HEK293T (cell line): ENCODE results near the gene TTLL11.
"Not testable (repeated sequence)": the region's sequence is repeated elsewhere in the genome, so short reads cannot be mapped to it uniquely, and the experiment has no call there.

Source experiments
- CTCF ChIA-PET: fragments of 350-600 bp; formaldehyde crosslinking; extraction: SDS; loops from one replicate; lab custom pipeline; 2021; ENCODE audit warnings: antibody characterized with exemption, inconsistent platforms; lab: Yijun Ruan, JAX
- POLR2A ChIA-PET: fragments of 350-600 bp; formaldehyde crosslinking; extraction: SDS; loops from one replicate; lab custom pipeline; 2020; ENCODE audit warnings: antibody characterized with exemption, inconsistent platforms; lab: Yijun Ruan, JAX
- DNase-seq: peaks from one replicate; pipeline ENCODE4 v3.0.0; 2012; ENCODE audit warnings: mixed read lengths; ENCODE audit errors: extremely low spot score
- ARNT ChIP-seq: fragments of 450-650 bp; IDR thresholded peaks from 2 replicates; pipeline ENCODE4 v1.6.1; 2017; ENCODE audit warnings: mild to moderate bottlenecking
- BHLHE40 ChIP-seq: fragments of 450-650 bp; IDR thresholded peaks from 2 replicates; pipeline ENCODE4 v1.6.1; 2016; ENCODE audit warnings: mild to moderate bottlenecking, moderate library complexity, borderline replicate concordance
- CTBP1 ChIP-seq: fragments of 450-650 bp; IDR thresholded peaks from 2 replicates; pipeline ENCODE4 v1.6.1; 2016; ENCODE audit warnings: borderline replicate concordance
- ELF4 ChIP-seq: fragments of 450-650 bp; IDR thresholded peaks from 2 replicates; pipeline ENCODE4 v1.6.1; 2017; ENCODE audit warnings: antibody characterized with exemption
- FOXA1 ChIP-seq: fragments of 450-650 bp; IDR thresholded peaks from 2 replicates; pipeline ENCODE4 v1.6.1; 2016; ENCODE audit warnings: mild to moderate bottlenecking
- FOXK2 ChIP-seq: fragments of 450-650 bp; IDR thresholded peaks from 2 replicates; pipeline ENCODE4 v1.6.1; 2016; ENCODE audit warnings: mild to moderate bottlenecking
- FOXM1 ChIP-seq: fragments of 450-650 bp; IDR thresholded peaks from 2 replicates; pipeline ENCODE4 v1.6.1; 2017; ENCODE audit warnings: mild to moderate bottlenecking, borderline replicate concordance
- HDGF ChIP-seq: fragments of 450-650 bp; IDR thresholded peaks from 2 replicates; pipeline ENCODE4 v1.6.1; 2017; ENCODE audit warnings: antibody characterized with exemption, borderline replicate concordance
- L3MBTL2 ChIP-seq: fragments of 450-650 bp; conservative IDR thresholded peaks from 2 replicates; pipeline ENCODE4 v1.6.1; 2016; ENCODE audit warnings: mild to moderate bottlenecking
- LEF1 ChIP-seq: fragments of 450-650 bp; IDR thresholded peaks from 2 replicates; pipeline ENCODE4 v1.6.1; 2017; ENCODE audit warnings: mild to moderate bottlenecking, borderline replicate concordance
- NFRKB ChIP-seq: fragments of 450-650 bp; IDR thresholded peaks from 2 replicates; pipeline ENCODE4 v1.6.1; 2016; ENCODE audit warnings: mild to moderate bottlenecking, moderate library complexity
- SP1 ChIP-seq: fragments of 450-650 bp; IDR thresholded peaks from 2 replicates; pipeline ENCODE4 v1.6.1; 2017
- SUZ12 ChIP-seq: fragments of 450-650 bp; IDR thresholded peaks from 2 replicates; pipeline ENCODE4 v1.6.1; 2016; ENCODE audit warnings: mild to moderate bottlenecking
- TARDBP ChIP-seq: fragments of 450-650 bp; IDR thresholded peaks from 2 replicates; pipeline ENCODE4 v1.6.1; 2016
- ZNF384 ChIP-seq: fragments of 450-650 bp; IDR thresholded peaks from 2 replicates; pipeline ENCODE4 v1.6.1; 2016
- TF ChIP-seq, protein P1 (sequence below): fragments of 450-650 bp; IDR thresholded peaks from 2 replicates; pipeline ENCODE4 v1.6.1; 2016

Gene TTLL11

DNA sequence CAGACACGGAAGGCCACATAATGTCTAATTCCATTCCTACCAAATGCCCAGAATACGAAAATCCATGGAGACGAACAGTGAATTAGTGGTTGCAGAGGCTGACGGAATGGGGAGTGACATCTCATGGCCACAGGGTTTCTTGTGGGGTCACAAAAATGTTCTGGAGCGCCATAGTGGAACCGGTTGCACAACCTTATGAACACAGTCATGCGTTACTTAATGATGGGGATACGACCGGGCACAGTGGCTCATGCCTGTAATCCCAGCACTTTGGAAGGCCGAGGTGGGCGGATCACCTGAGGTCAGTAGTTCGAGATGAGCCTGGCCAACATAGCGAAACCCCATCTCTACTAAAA lies 26.0 kb upstream of the TTLL11 start:
- DNase-seq = no peak
- ChIA-PET POLR2A (interaction anchor here (0.8 kb wide), 1 partner anchor 20 kb away, joined by 3 read pairs; no protein-coding TSS in a partner anchor), CTCF (interaction anchor here (1.8 kb wide), 1 partner anchor 20 kb away, joined by 6 read pairs; no protein-coding TSS in a partner anchor)
- TF ChIP-seq LEF1 (no peak), L3MBTL2 (no peak), TARDBP (no peak), CTBP1 (no peak), FOXA1 (no peak)

DNA sequence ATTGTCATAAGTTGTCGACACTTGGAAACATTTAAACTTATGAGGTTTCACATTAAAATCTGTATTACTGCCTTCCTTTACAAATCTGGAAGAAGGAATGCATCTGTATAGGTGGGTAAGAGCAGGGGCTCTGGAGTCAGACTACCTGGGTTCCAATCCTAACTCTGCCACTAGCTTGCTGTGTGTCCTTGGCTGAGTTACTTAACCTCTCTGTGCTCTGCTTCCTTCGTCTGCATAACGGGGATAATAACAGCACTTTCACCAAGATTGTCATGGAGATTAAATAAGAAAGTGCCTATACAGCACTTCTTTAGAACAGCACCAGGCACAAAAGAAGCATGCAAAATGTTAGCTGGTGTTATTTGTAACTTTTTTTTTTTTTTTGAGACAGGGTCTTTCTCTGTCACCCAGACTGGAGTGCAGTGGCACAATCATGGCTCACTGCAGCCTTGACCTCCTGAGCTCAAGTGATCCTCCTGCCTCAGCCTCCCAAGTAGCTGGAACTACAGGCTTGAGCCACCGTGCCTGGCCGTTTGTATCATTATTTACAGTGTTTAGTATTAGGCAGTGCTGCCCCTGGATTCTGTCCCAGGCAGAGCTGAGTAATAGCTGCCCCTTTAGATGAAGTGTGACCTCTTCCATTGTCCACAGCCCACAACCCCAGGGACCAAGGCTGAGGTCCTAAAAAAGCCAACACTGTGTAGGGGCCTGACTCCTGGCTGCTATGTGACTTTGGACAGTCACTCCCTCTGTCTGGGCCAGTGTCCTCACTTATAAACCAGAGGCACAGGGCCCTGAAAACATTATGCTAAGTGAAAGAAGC lies 25.4 kb upstream of the TTLL11 start:
- no peak for DNase-seq
- TF ChIP-seq SP1 (no peak), ELF4 (no peak), TARDBP (no peak), CTBP1 (no peak), LEF1 (no peak), ZNF384 (no peak), ARNT (no peak), FOXM1 (no peak), NFRKB (no peak), FOXA1 (no peak), HDGF (no peak), BHLHE40 (no peak), FOXK2 (no peak), L3MBTL2 (no peak), SUZ12 (no peak)
- TF ChIP-seq, protein P1, sequence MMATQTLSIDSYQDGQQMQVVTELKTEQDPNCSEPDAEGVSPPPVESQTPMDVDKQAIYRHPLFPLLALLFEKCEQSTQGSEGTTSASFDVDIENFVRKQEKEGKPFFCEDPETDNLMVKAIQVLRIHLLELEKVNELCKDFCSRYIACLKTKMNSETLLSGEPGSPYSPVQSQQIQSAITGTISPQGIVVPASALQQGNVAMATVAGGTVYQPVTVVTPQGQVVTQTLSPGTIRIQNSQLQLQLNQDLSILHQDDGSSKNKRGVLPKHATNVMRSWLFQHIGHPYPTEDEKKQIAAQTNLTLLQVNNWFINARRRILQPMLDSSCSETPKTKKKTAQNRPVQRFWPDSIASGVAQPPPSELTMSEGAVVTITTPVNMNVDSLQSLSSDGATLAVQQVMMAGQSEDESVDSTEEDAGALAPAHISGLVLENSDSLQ = no peak
- ChIA-PET POLR2A (interaction anchor here (0.8 kb wide), 1 partner anchor 19 kb away, joined by 3 read pairs; no protein-coding TSS in a partner anchor), CTCF (interaction anchor here (1.8 kb wide), 1 partner anchor 19 kb away, joined by 6 read pairs; no protein-coding TSS in a partner anchor)

DNA sequence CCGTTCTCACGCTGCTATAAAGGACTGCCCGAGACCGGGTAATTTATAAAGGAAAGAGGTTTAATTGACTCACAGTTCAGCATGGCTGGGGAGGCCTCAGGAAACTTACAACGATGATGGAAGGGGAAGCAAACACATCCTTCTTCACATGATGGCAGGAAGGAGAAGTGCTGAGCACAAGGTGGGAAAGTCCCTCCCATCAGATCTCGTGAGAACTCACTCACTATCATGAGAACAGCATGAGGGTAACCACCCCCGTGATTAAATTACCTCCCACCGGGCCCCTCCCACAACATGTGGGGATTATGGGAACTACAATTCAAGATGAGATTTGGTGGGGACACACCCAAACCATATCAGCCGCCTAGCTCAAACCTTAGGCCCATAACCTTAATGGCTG lies 24.1 kb upstream of the TTLL11 start:
- DNase-seq, POLR2A ChIA-PET: not testable (repeated sequence)
- CTCF ChIA-PET = interaction anchor here (1.0 kb wide), 1 partner anchor 18 kb away, joined by 3 read pairs; no protein-coding TSS in a partner anchor

DNA sequence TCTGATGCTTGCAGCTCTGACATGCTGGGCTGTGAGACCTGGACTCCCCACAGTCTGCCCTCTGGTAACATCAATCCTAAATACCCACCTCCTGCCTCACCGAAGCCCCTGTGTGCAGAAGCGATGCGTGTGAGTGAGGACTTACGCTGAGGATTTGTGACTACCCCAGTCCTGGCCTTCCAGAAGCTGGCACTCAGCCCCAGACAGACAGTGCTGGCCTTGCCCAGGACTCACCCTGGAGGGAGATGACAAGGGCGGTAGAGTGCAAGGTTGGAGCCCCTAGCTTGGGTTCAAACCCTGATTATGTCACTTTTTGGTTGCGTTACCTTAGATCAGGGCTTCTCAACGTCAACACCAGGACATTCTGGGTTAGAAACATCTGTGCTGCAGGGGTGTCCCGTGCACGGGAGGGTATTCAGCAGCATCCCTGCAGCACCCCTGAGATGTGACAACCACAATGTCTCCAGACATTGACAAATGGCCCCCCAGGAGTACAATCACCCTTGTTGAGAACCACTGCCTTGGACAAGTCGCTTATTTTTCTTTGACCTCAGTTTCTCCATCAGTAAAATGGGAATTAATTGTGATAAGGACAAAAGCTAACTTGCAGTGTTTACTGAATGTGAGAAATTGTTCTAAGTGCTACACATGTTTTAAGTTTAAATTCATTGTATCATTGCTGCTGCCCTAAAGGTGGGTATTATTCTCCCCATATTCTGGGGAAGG lies 23.5 kb upstream of the TTLL11 start:
- ChIA-PET CTCF (interaction anchor here (1.0 to 1.7 kb wide), 4 partner anchors 8 to 21 kb away, joined by 3 to 7 read pairs (median 4); no protein-coding TSS in a partner anchor), POLR2A (no interaction called here)
- DNase-seq = no peak

DNA sequence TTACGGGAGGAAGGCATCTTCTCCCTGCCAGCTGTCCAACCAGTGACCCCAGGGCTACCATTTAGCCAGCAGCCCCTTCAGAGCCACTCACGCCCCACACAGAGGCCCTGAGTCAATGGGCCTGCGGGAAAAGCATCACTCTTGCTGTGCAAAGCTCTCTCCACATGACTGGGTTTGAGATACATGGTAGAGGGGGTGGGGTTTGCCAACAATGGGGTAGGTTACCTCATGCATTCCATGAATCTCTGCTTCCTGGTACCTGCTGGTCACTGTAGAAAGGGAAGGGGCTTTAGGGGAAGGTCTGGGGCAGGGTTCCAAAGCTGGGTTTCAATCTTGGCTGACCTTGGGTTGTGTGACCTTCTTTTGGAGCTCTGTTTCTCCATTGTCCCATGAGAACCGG lies 22.9 kb upstream of the TTLL11 start:
- TF ChIP-seq TARDBP (no peak), BHLHE40 (no peak), NFRKB (no peak)
- no peak for DNase-seq
- POLR2A ChIA-PET = no interaction called here
- CTCF ChIA-PET = interaction anchor here (0.7 to 1.7 kb wide), 4 partner anchors 9 to 235 kb away, joined by 3 to 7 read pairs (median 4); no protein-coding TSS in a partner anchor

More for the DNA sequence above, 23.5 kb upstream of the TTLL11 start:
- no peak for TF ChIP-seq TARDBP
- TF ChIP-seq CTBP1 = no peak
- no peak for TF ChIP-seq ELF4
- no peak for TF ChIP-seq FOXK2
- TF ChIP-seq FOXA1 = no peak
- TF ChIP-seq LEF1 = no peak
- TF ChIP-seq ARNT = no peak
- no peak for TF ChIP-seq L3MBTL2
- TF ChIP-seq BHLHE40 = no peak
- TF ChIP-seq NFRKB = no peak
- TF ChIP-seq ZNF384 = no peak
- no peak for TF ChIP-seq SUZ12
- TF ChIP-seq FOXM1 = no peak
- no peak for TF ChIP-seq SP1
- no peak for TF ChIP-seq HDGF

DNA sequence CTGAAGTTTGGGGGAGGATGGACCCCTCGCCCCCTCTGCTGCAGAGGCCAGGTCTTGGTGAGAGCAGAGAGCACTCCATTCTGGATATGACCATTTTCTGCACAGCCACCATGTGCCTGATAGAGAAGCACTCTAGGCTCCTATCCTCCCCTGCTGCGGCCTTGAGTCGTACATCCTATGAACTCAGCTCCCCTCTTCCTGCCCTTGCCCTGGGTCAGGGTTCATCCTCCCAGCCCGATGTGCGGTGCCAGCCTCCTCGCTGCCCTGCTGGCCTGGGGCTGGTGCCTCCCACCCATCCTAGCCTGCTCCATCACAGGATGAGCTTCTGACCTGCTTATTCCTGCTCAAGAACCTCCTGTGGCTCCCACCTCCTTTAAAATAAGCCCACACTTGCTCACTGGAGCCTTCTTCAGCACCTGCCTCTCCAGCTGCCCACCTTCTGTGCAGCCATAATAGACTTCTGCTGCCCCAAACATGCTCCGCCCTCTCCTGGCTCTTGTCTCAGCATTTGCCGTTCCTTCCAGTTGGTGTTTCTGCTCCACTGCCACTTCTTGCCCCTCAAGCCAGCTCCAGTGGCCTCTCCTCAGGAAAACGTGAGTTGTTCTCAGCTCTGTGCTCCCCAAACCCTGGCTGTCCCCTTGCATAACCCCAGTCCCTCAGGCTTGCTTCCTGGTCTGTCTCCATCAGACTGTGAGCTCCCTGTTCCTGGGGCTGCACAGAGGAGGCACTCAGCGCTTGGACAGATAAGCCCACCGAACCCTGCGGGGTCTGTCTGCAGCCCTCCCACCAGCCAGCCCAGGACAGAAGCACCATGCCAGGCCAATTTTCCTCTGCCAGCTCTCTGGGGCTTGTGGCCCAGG lies 22.3 kb upstream of the TTLL11 start:
- DNase-seq = no peak
- CTCF ChIA-PET = interaction anchor here (0.7 to 1.7 kb wide), 5 partner anchors 8 to 235 kb away, joined by 3 to 7 read pairs (median 5); no protein-coding TSS in a partner anchor
- POLR2A ChIA-PET = no interaction called here
- no peak for TF ChIP-seq NFRKB
- no peak for TF ChIP-seq HDGF
- TF ChIP-seq, protein P1 = no peak
- TF ChIP-seq FOXM1 = no peak
- no peak for TF ChIP-seq SP1
- TF ChIP-seq FOXK2 = no peak
- TF ChIP-seq SUZ12 = no peak
- TF ChIP-seq L3MBTL2 = no peak
- no peak for TF ChIP-seq ZNF384
- TF ChIP-seq FOXA1 = no peak
- no peak for TF ChIP-seq LEF1
- TF ChIP-seq BHLHE40 = no peak
- no peak for TF ChIP-seq CTBP1
- no peak for TF ChIP-seq ELF4
- TF ChIP-seq TARDBP = no peak
